Astrocyte of the hippocampus (primary cell): Measurements from ENCODE around the gene CELF2.

ENCODE experiments used
- DNase-seq: peaks from one replicate; pipeline ENCODE4 v3.0.0; 2011; ENCODE audit warnings: low read depth, low spot score

Gene CELF2

DNA sequence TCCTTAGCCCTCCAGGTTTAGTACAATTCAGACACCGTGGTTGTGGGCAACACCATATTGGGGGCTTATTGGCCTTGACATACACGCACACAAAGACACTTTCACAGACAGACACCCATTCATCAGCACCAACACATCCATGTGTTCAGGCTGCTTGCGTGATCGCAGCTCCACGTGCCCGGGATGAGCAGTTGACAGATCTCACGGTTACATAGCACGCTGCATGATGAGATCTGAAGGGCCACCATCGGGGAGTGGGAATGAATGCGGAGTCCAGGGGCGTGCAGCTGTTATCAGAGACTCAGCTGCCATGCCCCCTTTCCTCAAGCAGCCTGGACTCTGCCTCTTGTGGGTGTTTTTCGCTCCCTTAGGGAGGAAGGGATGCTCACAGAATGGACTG is 308.6 kb downstream of the CELF2 start:
- DNase-seq, result no peak

DNA sequence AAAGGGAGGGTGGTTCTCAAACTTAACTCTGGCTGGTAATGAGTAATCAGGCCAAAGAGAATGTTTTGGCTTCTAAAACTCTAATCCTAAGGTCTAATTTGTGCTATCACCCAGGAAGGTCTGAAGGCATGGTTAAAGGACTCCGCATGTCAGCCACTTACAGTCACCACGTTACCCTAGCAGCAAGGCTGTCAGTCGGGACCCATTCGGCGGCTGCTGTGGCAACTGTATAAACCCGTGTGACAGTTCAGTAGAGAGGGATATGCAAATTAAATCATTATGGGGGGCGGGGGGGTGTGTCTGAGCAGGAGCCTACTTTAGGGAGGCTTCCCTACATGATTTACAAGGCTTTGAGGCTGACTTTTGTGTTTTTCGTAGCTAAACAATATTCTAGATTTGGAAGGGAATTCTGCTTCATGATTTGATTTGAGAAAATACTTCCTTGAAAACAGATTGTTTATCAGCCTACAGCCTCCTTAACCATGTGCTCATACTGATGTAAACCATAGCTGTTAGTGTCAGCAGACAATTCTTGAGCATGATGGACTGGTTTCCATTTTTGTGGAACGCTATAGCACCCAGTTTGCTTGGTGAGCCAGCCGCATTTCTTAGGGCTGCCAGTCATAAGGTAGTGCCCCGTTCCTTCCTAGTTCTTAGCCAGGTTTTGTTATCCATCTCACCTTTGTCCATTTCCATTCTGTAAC is 309.4 kb downstream of the CELF2 start:
- no peak for DNase-seq

DNA sequence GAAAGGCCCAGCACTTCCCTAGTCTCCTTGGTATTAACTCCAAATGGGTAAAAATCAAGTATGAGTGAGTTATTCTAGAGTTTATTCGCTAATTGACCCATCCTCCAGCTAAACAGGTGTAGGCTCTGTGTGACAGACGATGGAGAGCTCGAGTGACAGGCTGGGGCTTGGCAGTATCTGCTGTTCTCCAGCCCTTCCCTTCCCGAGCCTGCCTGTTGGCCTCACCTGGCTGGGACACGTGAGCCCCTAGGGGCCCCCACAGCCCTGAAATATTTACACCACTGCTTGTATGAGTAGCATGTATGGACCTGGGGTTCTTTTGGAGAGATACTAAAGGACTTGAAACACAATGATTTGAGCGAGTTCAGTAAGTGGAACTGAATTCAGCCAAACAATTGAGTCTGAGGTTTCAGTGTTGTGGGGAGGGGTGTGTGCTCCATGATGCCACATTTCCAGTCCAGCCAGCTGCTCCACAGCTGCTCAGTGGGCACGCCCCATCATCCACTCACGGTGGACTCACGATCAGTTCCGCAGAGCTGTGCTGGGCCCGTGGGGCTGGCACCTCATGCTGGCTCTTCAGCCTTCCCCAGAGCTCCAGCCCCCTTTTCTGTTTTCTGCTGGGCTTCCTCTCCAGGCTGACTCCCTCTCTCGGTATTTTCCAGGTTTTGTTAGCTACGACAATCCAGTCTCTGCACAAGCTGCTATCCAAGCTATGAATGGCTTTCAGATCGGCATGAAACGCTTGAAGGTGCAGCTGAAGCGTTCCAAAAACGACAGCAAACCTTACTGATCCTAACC is 310.8 kb downstream of the CELF2 start:
- DNase-seq, result peak; percentile 26

DNA sequence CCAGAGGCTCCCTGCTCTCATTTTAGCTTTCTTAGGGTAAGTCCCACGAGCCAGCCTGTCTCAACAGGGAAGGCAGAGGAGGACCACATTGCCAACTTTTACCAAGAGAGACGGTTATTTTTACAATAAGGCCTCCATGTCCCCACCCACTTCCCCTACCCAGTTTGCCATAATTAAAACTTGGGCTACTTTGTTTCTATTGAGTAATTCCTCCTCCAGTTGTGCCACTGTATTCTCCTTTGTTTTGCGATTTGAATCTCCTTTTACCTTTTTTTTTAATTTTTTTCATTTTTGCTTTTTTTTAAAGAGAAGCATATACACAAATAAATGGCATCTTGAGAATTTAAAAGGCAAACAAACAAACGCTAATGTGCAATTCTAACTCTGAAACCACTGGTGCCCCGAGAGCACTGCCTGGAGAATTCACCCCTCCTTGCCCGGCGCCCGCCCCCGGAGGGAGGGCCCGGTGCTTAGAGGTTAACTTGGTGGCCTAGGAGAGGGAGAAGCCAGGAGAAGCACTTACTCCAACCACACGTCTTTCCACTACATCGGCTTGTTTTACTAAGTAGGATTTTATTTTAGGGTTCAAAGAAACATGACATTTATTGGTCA is 311.5 kb downstream of the CELF2 start:
- DNase-seq, result peak; percentile 33

DNA sequence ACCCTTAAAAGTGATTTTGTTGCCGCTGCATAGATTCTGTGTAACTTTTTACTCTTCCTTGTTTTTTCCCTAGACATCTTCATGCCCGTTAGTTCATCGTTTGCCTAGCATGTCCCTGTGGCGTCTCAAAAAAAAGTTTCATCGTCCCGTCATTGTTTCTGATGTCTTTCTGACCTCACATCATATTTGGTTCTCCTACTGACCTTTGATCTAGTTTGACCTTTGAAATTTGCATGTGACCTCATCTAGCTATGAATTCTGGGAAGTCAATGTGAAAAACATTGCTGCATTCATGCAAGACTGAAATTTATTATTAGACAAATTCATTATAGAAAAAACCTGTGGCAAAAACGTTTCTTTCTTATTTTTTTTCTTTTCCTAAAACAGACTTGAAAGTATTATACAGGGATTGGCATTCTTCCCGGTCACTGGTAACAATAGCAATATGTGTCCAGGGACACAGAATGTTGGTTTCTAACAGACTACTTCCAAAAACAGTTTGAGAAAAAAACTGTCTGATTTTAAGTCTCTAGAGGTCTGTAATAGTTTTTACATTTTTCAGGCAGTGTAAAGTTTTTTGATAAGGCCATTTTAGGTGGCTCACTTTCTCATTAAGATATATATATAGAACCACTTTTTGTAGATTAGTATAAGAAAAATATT is 312.8 kb downstream of the CELF2 start:
- DNase-seq, result peak; percentile 78

DNA sequence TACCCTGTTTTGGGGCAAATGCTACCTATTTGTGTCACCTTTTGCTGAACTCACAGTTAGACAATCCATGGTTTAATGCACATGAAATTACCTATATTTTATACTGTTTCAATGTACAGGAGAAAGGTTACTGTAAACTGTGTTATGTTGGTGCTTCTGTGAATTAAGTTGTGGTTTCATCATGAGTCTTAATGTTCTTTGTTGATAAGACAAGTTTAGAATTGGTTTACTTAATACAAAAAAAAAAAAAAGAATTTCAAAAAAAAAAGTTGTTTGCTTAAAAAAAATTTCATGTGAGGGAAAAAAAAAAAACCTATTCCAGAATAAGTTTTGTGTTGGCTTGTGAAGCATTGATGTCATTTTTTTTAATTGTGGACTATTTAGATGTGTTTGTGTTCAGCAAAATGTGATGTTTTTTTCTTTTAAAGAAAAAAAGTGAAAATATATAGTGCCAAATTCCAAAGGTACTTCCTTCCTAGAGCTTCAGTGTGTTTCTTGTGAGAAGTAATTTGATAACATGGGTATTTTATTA is 313.4 kb downstream of the CELF2 start:
- no peak for DNase-seq

DNA sequence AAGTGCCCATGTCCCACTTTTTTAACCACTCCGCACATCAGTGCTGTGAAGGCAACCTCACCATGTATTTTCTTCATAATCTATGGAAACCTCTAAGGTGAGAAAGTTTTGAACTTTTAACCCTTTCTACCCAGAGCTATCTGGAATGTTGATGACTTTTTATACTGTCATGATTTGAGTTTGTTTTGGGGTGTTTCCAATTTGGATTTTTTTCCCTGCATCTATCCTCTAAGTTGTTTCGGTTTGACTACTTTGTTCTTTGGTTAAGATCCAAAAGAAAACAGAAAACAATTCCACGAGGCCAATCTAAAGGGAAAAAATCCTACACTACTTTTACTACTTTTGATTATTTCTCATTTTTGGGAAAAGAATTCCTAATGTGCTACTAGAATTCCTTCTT is 314.1 kb downstream of the CELF2 start:
- peak; percentile 66 for DNase-seq

DNA sequence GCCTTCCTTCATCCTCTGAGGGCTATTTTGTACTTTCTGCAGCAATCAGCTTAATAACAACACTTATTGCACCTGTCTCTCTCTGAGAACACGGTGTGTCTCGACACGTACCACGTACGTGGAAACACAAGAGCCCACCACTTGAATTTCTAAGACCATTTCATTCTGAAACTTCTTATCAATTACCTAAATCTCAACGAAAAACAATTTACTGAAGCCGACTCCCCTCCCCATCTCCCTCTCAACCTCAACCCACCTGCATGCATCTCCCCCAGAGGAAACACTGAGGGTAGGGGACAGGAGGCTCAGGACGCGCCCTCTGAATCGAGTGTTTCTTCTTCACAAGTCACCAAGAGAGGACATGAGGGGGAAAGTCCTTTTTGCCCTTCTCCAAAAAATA is 315.2 kb downstream of the CELF2 start:
- no peak for DNase-seq

DNA sequence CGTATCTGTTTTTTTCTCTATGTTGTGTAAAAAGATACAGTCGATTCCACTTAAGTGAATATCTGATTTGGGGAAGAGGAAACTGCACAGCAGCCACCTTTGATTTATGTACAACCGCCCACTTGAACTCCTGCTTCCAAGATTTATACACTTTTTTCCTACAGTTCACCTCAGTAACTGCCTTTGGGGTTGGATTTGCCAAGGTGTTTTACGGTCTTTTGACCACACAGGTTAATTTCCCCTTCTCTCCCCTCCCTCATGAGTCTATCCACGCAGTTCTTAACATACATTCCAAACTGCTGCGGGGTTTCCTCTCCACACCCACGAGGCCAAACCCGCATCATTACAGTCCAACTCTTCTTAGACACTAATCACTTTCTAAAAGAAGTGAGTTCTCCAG is 316.8 kb downstream of the CELF2 start:
- no peak for DNase-seq

DNA sequence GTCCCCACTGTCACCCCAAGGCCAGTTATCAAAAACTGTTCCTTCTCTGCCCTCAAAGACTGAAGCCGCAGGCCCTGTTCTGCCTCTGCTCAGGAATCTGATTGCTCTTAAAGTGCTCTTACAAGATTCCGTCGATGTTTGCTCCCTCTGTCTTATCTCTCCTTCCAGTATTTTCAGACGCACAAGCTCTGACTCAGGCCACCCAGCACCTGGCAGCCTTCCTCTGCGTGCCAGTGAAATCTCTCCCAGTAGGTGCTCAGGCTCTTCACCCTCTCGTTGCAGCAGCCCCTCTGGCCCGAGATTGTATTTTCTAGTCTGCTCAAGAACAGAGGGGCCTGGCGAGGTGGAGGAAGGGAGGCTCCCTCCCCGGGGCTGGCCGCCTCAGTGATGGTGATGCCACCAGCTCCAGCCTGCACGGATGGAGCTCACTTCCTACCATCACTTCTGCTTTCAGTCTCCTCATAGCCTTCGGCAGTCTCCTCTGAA is 317.5 kb downstream of the CELF2 start:
- peak; percentile 54 for DNase-seq

DNA sequence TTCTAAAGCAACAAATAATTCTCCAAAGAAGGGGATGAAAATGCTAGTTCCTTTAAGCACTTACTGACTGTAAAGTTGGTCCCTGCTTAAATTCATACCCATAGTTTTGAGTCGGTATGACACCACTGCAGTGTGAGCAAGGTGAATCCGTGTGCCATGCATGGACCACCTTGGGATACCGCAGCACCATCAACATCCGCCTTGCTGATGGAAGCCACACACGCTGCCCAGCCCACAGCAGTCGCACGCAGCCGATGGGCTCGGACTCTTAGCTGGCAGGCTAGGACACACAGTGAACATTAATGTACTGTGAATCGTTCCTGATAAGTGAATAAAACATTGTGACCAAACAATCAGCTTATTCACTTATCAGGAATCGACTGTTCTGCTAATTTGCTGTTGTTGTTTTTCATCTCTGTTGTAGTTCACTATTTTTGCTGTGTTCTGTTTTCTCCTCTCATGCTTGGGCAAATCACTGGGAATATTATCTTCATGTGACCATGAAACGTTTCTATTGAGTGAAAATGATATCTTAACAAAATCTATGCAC is 318.3 kb downstream of the CELF2 start:
- no peak for DNase-seq

DNA sequence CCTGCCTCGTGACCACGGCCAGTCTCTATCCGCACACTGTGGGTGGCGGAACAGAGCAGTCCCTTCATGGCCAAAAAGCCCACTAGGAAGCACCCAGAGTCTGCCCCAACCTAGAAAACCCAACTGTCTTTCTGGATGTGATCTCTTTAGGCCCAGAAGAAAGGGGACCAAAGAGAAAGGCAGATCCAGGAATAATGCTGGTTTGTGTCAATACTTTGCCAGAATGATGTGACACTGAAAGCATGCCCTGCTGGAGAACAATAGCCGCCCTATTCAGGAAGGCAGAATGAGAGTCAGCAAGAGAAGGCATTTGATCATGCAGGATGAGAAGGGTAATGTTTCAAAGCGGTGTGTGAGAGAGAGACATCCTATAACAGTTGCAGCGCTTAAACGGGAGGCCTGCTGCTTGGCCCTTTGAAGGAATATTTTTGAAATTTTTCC is 319.1 kb downstream of the CELF2 start:
- peak; percentile 39 for DNase-seq

DNA sequence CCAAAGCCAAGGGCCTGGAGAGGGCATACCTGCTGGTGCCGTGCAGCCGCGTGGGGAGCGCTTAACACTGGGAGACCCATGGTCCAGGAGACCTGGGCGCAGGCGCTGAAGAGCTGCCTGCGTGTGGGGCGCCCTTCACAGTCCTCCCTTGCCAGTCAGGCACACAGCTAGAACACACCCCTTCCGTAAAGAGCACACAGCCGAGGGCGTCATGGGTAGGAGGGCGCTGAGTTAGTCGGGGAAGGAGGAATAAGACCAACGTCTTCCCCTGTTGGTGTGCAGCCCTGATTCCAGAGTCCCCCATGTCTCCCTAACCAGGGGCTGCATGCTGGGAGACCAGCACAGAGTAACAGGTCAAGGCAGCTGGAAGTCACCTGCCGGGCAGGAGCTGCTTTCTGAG is 319.8 kb downstream of the CELF2 start:
- DNase-seq, result no peak

DNA sequence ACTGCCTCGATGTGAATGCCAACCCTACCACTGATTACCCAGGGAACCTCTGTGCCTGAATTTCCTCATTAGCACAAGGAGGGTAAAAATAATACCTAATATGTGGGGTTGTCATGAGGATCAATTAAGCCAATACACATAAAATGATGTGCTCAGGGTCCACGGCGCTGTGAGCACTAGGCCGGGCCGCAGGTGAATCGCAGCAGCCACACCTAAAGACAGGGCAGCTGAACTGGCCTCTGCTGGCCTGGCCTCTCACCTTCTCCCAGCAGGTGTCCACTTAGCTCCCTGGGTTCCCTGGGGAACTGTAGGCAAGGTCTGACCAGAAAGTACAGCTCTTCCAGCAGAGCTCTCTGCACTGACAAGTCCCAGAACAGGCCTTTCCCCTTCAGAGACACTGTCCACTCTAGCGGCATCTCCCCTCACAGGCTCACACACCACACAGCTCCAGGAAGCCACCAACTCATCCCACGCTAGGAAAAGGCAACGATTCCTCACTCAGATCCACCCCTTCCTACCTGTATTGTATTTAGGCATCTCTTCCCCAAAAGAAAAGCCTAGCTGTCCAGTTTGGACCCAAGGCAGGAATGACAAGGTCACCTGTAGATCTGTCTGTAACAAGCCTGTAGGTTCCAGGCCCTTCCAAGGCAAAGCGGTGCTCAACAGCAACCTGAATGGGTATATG is 320.6 kb downstream of the CELF2 start:
- no peak for DNase-seq

DNA sequence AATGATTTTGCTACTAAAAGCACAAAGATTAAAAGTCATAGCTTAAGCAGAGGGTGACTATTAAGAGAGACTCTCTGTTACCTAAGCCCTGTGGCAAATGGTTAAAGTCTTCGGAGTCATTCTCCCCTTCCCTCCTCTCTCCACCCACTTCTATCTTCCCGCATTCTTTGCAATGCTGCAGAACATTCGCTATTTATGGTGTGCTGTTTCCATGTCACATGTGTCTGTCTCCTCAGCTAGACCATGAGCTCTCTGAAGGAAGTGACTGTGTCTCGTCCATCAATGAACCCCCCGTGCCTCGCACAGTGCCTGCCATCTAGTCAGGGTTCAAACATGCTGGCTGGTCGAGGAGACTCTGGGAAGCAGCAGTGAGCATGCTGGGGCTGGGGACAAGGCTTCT is 321.3 kb downstream of the CELF2 start:
- no peak for DNase-seq

DNA sequence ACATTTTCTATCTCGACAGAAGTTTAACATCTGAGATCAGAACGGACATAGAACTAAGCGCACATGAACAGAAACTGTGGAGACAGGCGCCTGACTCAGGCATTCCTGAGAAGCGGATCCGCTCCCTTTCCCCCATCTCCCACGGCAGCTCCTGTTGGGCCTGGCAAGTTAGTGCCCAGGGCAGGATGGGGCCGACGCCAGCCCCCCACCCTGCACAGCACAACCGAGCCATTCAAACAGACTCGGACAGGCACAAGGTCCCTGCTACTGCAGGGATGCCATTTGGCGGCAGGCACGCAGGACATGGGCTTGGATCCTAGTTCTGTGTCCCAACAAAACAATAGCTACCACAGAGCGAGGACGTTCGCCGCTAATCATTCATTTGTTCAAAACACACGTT is 322.0 kb downstream of the CELF2 start:
- DNase-seq, result no peak

DNA sequence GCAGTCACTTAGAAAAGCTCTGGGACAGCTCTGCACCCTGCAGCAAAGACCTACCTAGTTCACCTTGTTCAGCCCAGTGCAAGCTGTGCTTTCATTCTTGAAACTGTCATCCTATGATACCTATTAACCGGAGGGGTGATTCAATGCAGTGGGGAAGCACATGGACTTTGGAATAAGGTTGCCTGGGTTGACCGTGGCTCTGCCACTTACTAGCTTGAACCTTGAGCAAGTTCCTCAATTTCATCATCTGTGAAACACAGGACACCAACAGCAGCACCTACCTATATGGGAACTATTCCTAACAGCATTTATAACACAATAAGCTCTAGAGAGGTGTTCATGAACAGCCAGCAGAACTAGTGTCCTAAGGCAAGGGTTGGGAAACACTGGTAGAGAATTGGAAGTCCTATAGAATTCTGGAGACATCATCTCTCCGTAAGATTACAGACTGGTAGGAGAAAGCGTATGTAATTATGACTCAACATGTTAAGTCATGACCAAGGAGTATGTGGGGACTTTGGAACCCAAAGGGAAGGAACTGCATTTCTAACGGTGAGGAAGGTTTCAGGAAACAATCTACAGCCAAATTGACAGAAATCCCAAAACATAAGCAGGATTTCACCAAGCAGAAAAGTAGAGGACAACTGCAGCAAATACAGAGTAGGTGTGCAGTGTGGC is 323.8 kb downstream of the CELF2 start:
- no peak for DNase-seq

DNA sequence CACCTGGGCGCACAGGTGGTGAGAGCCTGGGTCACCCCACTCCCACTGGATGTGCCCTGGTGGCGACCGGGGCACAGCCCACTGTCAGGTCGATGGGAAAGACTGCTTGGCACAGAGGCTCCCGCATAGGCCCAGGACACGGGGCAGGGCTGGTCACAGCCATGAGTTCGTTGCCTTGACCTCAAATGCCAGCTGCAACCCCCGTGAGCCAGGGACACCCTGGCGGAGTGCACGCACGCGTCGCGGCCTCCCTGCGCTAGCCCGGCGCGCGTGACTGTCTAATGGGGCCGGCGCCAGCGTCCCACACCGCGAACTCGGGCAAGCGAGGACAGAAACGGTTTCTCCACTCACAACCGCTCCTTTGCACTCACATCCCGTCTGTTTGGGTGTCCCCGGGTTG is 326.4 kb downstream of the CELF2 start:
- DNase-seq, result no peak

DNA sequence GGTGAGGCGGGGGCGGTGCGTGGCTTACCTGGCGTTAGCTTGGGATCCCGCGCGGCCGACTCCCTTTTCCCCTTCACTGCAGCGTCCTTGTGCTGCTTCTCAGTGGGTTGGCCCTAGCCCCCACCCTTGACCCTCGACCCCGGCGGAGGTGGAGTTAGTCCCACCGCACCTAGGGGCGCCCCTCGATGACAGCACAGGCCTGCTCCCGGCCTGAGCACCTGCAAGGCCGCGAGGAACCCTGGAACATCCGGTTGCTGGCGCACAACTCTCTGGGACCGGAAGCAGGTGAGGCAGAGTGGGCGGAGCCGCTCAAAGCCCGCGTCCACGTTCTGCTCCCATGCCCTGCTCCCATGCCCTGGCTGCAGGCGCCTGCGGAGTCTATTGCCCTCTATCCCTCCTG is 326.9 kb downstream of the CELF2 start:
- DNase-seq, result no peak
